Fibroblast of mammary gland (primary cell): ENCODE results near the gene FANCD2.
"Not testable (repeated sequence)": the region's sequence is repeated elsewhere in the genome, so short reads cannot be mapped to it uniquely, and the experiment has no call there.

Source experiments
- DNase-seq: peaks from one replicate; pipeline ENCODE4 v3.0.0-alpha.2; 2010; ENCODE audit warnings: low read depth
- H3K4me3 ChIP-seq: 2 replicates; pipeline ENCODE4 v1.5.1; 2011; ENCODE audit warnings: low read depth, mild to moderate bottlenecking, low read length, moderate library complexity; ENCODE audit not compliant: control insufficient read depth
- CTCF ChIP-seq: conservative IDR thresholded peaks from 2 replicates; pipeline ENCODE4 v1.5.1; 2011; ENCODE audit warnings: low read depth, low read length, inconsistent platforms; ENCODE audit not compliant: control insufficient read depth, insufficient read depth

Gene FANCD2

GRCh38 chr3:10006762-10007090 is 19.5 kb upstream of the FANCD2 start:
- TF ChIP-seq CTCF, result no peak
- DNase-seq, result no peak
- no peak overlapping the region for H3K4me3 ChIP-seq

GRCh38 chr3:10007126-10007782 is 19.0 kb upstream of the FANCD2 start:
- no peak overlapping the region for H3K4me3 ChIP-seq
- no peak for DNase-seq
- TF ChIP-seq CTCF, result no peak

- not testable (repeated sequence) for H3K4me3 ChIP-seq, DNase-seq
Measured at GRCh38 chr3:10008216-10008587, 18.0 kb upstream of the FANCD2 start.

GRCh38 chr3:10008588-10009344 is 17.5 kb upstream of the FANCD2 start:
- peak overlapping the region; percentile 46 for H3K4me3 ChIP-seq
- peak; percentile 70 for DNase-seq
- no peak for TF ChIP-seq CTCF

GRCh38 chr3:10010421-10010877 is 15.8 kb upstream of the FANCD2 start:
- H3K4me3 ChIP-seq, result peak overlapping the region; percentile 61
- no peak for DNase-seq
- no peak for TF ChIP-seq CTCF

- no peak for TF ChIP-seq CTCF
- DNase-seq, result peak; percentile 79
- H3K4me3 ChIP-seq, result peak overlapping the region; percentile 61
Measured at GRCh38 chr3:10010878-10011465, 15.3 kb upstream of the FANCD2 start.

GRCh38 chr3:10011631-10012030 is 14.6 kb upstream of the FANCD2 start:
- no peak for TF ChIP-seq CTCF
- no peak for DNase-seq
- peak overlapping the region; percentile 31 for H3K4me3 ChIP-seq
